WTC11 (cell line): ENCODE data around the gene H6PD. TPM values are rescaled to one million over a fixed set of nuclear protein-coding genes. Genes with fewer than 3 reads are reported as not detected.

Experiments used
- ATAC-seq: fragments of 200-7000 bp; cut with Tn5 transposase; 2 replicates; pipeline ENCODE4 v1.10.0; 2021; ENCODE audit warnings: mild to moderate bottlenecking, moderate library complexity
- CTCF ChIA-PET: fragments of 300-600 bp; sonication (Branson Sonifier 250); formaldehyde crosslinking; loops from one replicate; lab custom pipeline; 2021; ENCODE audit warnings: antibody characterized with exemption; lab: Charles Lee
- POLR2A ChIA-PET: fragments of 350-600 bp; sonication (Branson Sonifier 250); formaldehyde crosslinking; loops from one replicate; lab custom pipeline; 2021; ENCODE audit warnings: antibody characterized with exemption; lab: Charles Lee
- DNase-seq: peaks from one replicate; pipeline ENCODE4 v3.0.0; 2021; ENCODE audit warnings: low spot score
- H3K27ac Mint-ChIP-seq: 2 replicates; pipeline ENCODE4 v1.8.0; 2021; ENCODE audit warnings: mixed read lengths
- H3K27me3 Mint-ChIP-seq: 2 replicates; pipeline ENCODE4 v1.8.0; 2021; ENCODE audit warnings: low read depth, mild to moderate bottlenecking, moderate library complexity, mixed read lengths
- H3K36me3 Mint-ChIP-seq: 2 replicates; pipeline ENCODE4 v1.8.0; 2021; ENCODE audit warnings: mixed read lengths
- H3K4me1 Mint-ChIP-seq: 2 replicates; pipeline ENCODE4 v1.8.0; 2022; ENCODE audit warnings: mixed read lengths
- H3K4me3 Mint-ChIP-seq: 2 replicates; pipeline ENCODE4 v1.8.0; 2021; ENCODE audit warnings: mild to moderate bottlenecking, moderate library complexity, mixed read lengths
- H3K9me3 Mint-ChIP-seq: 2 replicates; pipeline ENCODE4 v1.8.0; 2021; ENCODE audit warnings: mixed read lengths
- ELF4 ChIP-seq: sonication (generic); formaldehyde crosslinking; IDR thresholded peaks from 2 replicates; pipeline ENCODE4 v1.8.1; 2022; ENCODE audit warnings: low read depth, mild to moderate bottlenecking, moderate library complexity, missing genetic modification reagents
- FOXK1 ChIP-seq: sonication (generic); formaldehyde crosslinking; IDR thresholded peaks from 2 replicates; pipeline ENCODE4 v1.8.0; 2022; ENCODE audit warnings: mild to moderate bottlenecking, moderate library complexity, missing genetic modification reagents
- PREB ChIP-seq: sonication (generic); formaldehyde crosslinking; IDR thresholded peaks from 2 replicates; pipeline ENCODE4 v1.8.1; 2022; ENCODE audit warnings: mild to moderate bottlenecking, missing genetic modification reagents, moderate library complexity, borderline replicate concordance
- PRRX2 ChIP-seq: fragments of 250-450 bp; sonication (Bioruptor Pico); IDR thresholded peaks from 2 replicates; pipeline ENCODE4 v1.8.0; 2021; ENCODE audit warnings: mild to moderate bottlenecking
- SMAD3 ChIP-seq: sonication (generic); formaldehyde crosslinking; IDR thresholded peaks from 2 replicates; pipeline ENCODE4 v1.8.0; 2022; ENCODE audit warnings: missing genetic modification reagents, mild to moderate bottlenecking, borderline replicate concordance
- STAT6 ChIP-seq: sonication (generic); formaldehyde crosslinking; conservative IDR thresholded peaks from 2 replicates; pipeline ENCODE4 v1.8.1; 2023; ENCODE audit warnings: mild to moderate bottlenecking, low read depth, missing genetic modification reagents, moderate library complexity
- TEAD4 ChIP-seq: sonication (generic); formaldehyde crosslinking; IDR thresholded peaks from 2 replicates; pipeline ENCODE4 v1.8.0; 2022; ENCODE audit warnings: mild to moderate bottlenecking, missing genetic modification reagents
- USF1 ChIP-seq: sonication (generic); formaldehyde crosslinking; IDR thresholded peaks from 2 replicates; pipeline ENCODE4 v1.8.0; 2022; ENCODE audit warnings: mild to moderate bottlenecking, missing genetic modification reagents
- ZNF512 ChIP-seq: sonication (generic); formaldehyde crosslinking; IDR thresholded peaks from 2 replicates; pipeline ENCODE4 v1.8.1; 2022; ENCODE audit warnings: missing genetic modification reagents, borderline replicate concordance
- total RNA-seq: library from RNA; stranded (reverse); gene quantifications from 3 replicates; pipeline ENCODE4 v1.2.3, GENCODE V29; 2021
- TF ChIP-seq, protein P1 (sequence below): sonication (generic); formaldehyde crosslinking; IDR thresholded peaks from 2 replicates; pipeline ENCODE4 v1.8.1; 2023; ENCODE audit warnings: mild to moderate bottlenecking, missing genetic modification reagents, moderate library complexity
- TF ChIP-seq, protein P2 (sequence below): fragments of 250-450 bp; sonication (Bioruptor Pico); IDR thresholded peaks from 2 replicates; pipeline ENCODE4 v1.9.0; 2021; ENCODE audit warnings: mild to moderate bottlenecking
- TF ChIP-seq, protein P3 (sequence below): sonication (generic); formaldehyde crosslinking; IDR thresholded peaks from 2 replicates; pipeline ENCODE4 v1.8.0; 2022; ENCODE audit warnings: mild to moderate bottlenecking, missing genetic modification reagents

Gene H6PD
- total RNA-seq, 1 experiment from 2014 or later: 7.4 TPM

GRCh38 chr1:9294910-9295636 is 60.5 kb downstream of the H6PD start (continued):
- TF ChIP-seq USF1 (CRISPR knock-in tag): no peak

DNA sequence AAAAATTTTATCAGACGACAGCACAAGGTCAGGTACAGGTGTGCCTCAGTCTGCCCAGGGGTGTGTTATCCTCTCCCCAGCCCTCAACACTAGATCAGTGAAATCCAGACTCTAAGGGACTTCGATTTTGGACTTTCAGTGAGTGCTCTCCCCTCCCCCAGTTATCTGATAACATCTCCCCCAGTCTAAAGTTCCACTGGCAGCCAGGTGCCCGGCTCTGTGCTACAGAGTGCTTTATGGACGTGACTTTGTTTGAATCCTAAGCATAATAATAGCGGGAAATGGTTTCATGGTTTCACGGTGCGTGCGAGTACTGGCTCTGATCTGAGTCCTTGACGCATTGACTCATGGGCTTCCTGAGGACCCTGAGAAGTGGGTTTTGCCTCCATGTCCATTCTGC is 61.3 kb downstream of the H6PD start:
- ChIA-PET CTCF (interaction anchor here (1.1 to 1.4 kb wide), 2 partner anchors 159 to 195 kb away, joined by 4 to 5 read pairs; no protein-coding TSS in a partner anchor), POLR2A (no interaction called here)
- DNase-seq (no peak), ATAC-seq (no peak)
- Mint-ChIP-seq H3K36me3 (no peaks in the 10 kb centered on the region), H3K27ac (no peak overlapping the region), H3K27me3 (peaks cover 8% of the 10 kb centered on the region), H3K4me3 (no peak overlapping the region), H3K9me3 (no peaks in the 10 kb centered on the region), H3K4me1 (peaks cover 12% of the 10 kb centered on the region)
- TF ChIP-seq, protein P1, sequence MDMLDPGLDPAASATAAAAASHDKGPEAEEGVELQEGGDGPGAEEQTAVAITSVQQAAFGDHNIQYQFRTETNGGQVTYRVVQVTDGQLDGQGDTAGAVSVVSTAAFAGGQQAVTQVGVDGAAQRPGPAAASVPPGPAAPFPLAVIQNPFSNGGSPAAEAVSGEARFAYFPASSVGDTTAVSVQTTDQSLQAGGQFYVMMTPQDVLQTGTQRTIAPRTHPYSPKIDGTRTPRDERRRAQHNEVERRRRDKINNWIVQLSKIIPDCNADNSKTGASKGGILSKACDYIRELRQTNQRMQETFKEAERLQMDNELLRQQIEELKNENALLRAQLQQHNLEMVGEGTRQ (CRISPR knock-in tag): no peak
- TF ChIP-seq STAT6 (CRISPR knock-in tag) (no peak), TEAD4 (no peak), ZNF512 (CRISPR knock-in tag) (no peak), PRRX2 (no peak), USF1 (CRISPR knock-in tag) (no peak), PREB (CRISPR knock-in tag) (no peak), FOXK1 (CRISPR knock-in tag) (no peak), ELF4 (no peak), SMAD3 (CRISPR knock-in tag) (no peak)
- TF ChIP-seq, protein P2, sequence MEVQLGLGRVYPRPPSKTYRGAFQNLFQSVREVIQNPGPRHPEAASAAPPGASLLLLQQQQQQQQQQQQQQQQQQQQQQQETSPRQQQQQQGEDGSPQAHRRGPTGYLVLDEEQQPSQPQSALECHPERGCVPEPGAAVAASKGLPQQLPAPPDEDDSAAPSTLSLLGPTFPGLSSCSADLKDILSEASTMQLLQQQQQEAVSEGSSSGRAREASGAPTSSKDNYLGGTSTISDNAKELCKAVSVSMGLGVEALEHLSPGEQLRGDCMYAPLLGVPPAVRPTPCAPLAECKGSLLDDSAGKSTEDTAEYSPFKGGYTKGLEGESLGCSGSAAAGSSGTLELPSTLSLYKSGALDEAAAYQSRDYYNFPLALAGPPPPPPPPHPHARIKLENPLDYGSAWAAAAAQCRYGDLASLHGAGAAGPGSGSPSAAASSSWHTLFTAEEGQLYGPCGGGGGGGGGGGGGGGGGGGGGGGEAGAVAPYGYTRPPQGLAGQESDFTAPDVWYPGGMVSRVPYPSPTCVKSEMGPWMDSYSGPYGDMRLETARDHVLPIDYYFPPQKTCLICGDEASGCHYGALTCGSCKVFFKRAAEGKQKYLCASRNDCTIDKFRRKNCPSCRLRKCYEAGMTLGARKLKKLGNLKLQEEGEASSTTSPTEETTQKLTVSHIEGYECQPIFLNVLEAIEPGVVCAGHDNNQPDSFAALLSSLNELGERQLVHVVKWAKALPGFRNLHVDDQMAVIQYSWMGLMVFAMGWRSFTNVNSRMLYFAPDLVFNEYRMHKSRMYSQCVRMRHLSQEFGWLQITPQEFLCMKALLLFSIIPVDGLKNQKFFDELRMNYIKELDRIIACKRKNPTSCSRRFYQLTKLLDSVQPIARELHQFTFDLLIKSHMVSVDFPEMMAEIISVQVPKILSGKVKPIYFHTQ: no peak
- TF ChIP-seq, protein P3, sequence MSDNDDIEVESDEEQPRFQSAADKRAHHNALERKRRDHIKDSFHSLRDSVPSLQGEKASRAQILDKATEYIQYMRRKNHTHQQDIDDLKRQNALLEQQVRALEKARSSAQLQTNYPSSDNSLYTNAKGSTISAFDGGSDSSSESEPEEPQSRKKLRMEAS (CRISPR knock-in tag): no peak
